HG03575 (cell line): ENCODE results near the gene GAD2.
A peak's percentile ranks its signal among the peaks of the same experiment; 100 is the strongest.
"Not testable (repeated sequence)": the region's sequence is repeated elsewhere in the genome, so short reads cannot be mapped to it uniquely, and the experiment has no call there.

Source experiments
- ATAC-seq: cut with Tn5 transposase; IDR thresholded peaks from one replicate; pipeline ENCODE4 v1.9.1; 2021; ENCODE audit not compliant: unreplicated experiment, insufficient number of reproducible peaks, low FRiP score; ENCODE audit errors: extremely low read depth

GAD2 gene

GRCh38 chr10:26300001-26300400 is 83.4 kb downstream of the GAD2 start:
- no peak for ATAC-seq

- ATAC-seq, result no peak
Observed at GRCh38 chr10:26303366-26303765, 86.8 kb downstream of the GAD2 start.

- ATAC-seq, result peak; percentile 49
Observed at GRCh38 chr10:26310361-26310760, 93.8 kb downstream of the GAD2 start.

- ATAC-seq, result no peak
Observed at GRCh38 chr10:26311383-26311940, 94.9 kb downstream of the GAD2 start.

- ATAC-seq, result no peak
Observed at GRCh38 chr10:26314265-26315013, 97.9 kb downstream of the GAD2 start.

- ATAC-seq, result no peak
Observed at GRCh38 chr10:26318672-26319071, 102.1 kb downstream of the GAD2 start.

- ATAC-seq, result no peak
Observed at GRCh38 chr10:26323219-26323618, 106.6 kb downstream of the GAD2 start.

- ATAC-seq, result no peak
Observed at GRCh38 chr10:26326851-26327250, 110.3 kb downstream of the GAD2 start.

GRCh38 chr10:26327811-26328210 is 111.2 kb downstream of the GAD2 start:
- ATAC-seq, result no peak

- ATAC-seq, result no peak
Observed at GRCh38 chr10:26331371-26331770, 114.8 kb downstream of the GAD2 start.

- no peak for ATAC-seq
Observed at GRCh38 chr10:26334232-26334931, 117.8 kb downstream of the GAD2 start.

- ATAC-seq, result peak; percentile 85
Observed at GRCh38 chr10:26334932-26335573, 118.5 kb downstream of the GAD2 start.

- no peak for ATAC-seq
Observed at GRCh38 chr10:26335574-26336093, 119.1 kb downstream of the GAD2 start.

GRCh38 chr10:26336979-26337378 is 120.4 kb downstream of the GAD2 start:
- ATAC-seq, result no peak

GRCh38 chr10:26341701-26342100 is 125.1 kb downstream of the GAD2 start:
- ATAC-seq, result no peak

- ATAC-seq, result not testable (repeated sequence)
Observed at GRCh38 chr10:26348821-26349417, 132.3 kb downstream of the GAD2 start.
